Tibial nerve (tissue), 3 donors: ENCODE data around the gene CD63.

ENCODE experiments used
- CTCF ChIP-seq, 5 experiments: fragments of 200-600 bp in 3 of 5; fragments of 450-650 bp in 2 of 5; sonication (generic) in 3 of 5; IDR thresholded peaks; one replicate each; pipeline ENCODE4 v1.5.1; 2016 to 2019; ENCODE audit warnings: antibody characterized with exemption in 5 of 5, mild to moderate bottlenecking in 3 of 5, moderate library complexity in 2 of 5
- POLR2A ChIP-seq, 2 donors: fragments of 450-650 bp; IDR thresholded peaks; one replicate each; pipeline ENCODE4 v1.6.1; 2017; ENCODE audit warnings: antibody characterized with exemption in 2 of 2, mild to moderate bottlenecking in 2 of 2, moderate library complexity in 2 of 2

DNA sequence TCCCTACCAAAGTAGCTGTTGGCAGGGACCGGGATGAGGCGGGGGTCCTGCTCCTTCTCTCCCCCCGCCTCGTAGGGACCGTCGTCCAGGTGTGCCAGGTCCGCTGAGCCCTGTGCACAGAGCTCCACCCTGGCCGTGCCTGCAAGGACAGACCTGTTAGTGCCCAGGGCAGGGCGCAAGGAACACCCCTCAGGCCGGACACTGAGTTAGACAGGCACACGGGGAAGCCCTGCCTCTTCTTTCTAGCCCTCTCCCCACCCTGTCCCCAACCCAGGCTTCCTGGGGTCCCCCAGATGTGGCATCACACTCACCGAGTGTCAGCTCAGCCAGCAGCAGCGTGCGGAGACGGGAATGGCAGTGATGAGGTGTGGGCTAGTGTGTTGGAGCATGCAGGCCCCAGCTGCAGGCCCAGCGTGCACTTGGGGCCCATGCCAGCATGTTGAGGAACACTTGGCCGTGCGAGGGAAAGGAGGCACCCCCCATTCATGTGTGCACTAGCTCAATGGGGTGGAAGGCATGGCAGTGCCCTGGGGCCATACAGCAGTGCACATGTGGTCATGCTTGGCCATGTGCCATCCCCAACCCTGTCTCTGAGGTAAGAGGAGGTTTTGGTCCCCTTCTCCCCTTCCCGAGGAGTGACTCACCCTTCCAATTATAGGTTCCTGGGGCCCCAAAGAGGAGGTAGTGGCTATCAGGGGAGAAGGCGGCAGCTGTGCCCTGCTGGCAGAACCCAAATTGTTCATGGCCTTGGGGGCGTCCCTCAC lies 28.4 kb downstream of the CD63 start:
- TF ChIP-seq CTCF (IDR thresholded peaks at IDR 0.05): no peak
- TF ChIP-seq POLR2A (IDR thresholded peaks at IDR 0.05): no peak
